ENCODE results near the gene BARHL2. TPM values are rescaled to one million over a fixed set of nuclear protein-coding genes. Genes with fewer than 3 reads are reported as not detected.

BARHL2 gene
- total RNA-seq, 1 experiment from 2014 or later = not detected

GRCh38 chr1:90694846-90695245 is 22.3 kb downstream of the BARHL2 start:
- H3K27me3 Mint-ChIP-seq (ENCODE audit: unreplicated experiment) = peaks cover 17% of the 10 kb centered on the region
- H3K9me3 Mint-ChIP-seq (ENCODE audit: low read depth, unreplicated experiment) = no peaks in the 10 kb centered on the region
- no peaks in the 10 kb centered on the region for H3K36me3 Mint-ChIP-seq (ENCODE audit: insufficient read depth, unreplicated experiment)
- no peak for DNase-seq
- intact Hi-C loops (cut with micrococcal nuclease; ENCODE audit: unreplicated experiment) = no loop called here
- no peaks in the 10 kb centered on the region for H3K4me1 Mint-ChIP-seq (ENCODE audit: low read depth, unreplicated experiment)
- no peak overlapping the region for H3K27ac Mint-ChIP-seq (ENCODE audit: unreplicated experiment)
- H3K4me3 Mint-ChIP-seq (ENCODE audit: low read depth, unreplicated experiment) = no peak overlapping the region
- BruUV-seq (replicated peaks) = no TSS peak
- CTCF ChIA-PET = interaction anchor here (0.7 to 1.5 kb wide), 2 partner anchors 27 to 80 kb away, joined by 3 to 4 read pairs; no protein-coding TSS in a partner anchor
- no peak for TF ChIP-seq CTCF (IDR thresholded peaks at IDR 0.05; ENCODE audit: unreplicated experiment)

- CTCF ChIA-PET = no interaction called here
- no TSS peak for BruUV-seq (replicated peaks)
These were observed 29.4 kb downstream of the BARHL2 start for GRCh38 chr1:90687747-90688146.

GRCh38 chr1:90675161-90675847 is 41.8 kb downstream of the BARHL2 start:
- Mint-ChIP-seq H3K4me3 (ENCODE audit: low read depth, unreplicated experiment) (no peak overlapping the region), H3K36me3 (ENCODE audit: insufficient read depth, unreplicated experiment) (no peaks in the 10 kb centered on the region), H3K27ac (ENCODE audit: unreplicated experiment) (no peak overlapping the region), H3K27me3 (ENCODE audit: unreplicated experiment) (no peaks in the 10 kb centered on the region), H3K4me1 (ENCODE audit: low read depth, unreplicated experiment) (no peaks in the 10 kb centered on the region), H3K9me3 (ENCODE audit: low read depth, unreplicated experiment) (peaks cover 13% of the 10 kb centered on the region)
- no peak for TF ChIP-seq CTCF (IDR thresholded peaks at IDR 0.05; ENCODE audit: unreplicated experiment)
- DNase-seq = no peak
- BruUV-seq (replicated peaks) = no TSS peak
- intact Hi-C loops (cut with micrococcal nuclease; ENCODE audit: unreplicated experiment) = no loop called here
- CTCF ChIA-PET = no interaction called here

More at GRCh38 chr1:90687747-90688146, 29.4 kb downstream of the BARHL2 start:
- no peak for TF ChIP-seq CTCF (IDR thresholded peaks at IDR 0.05; ENCODE audit: unreplicated experiment)
- Mint-ChIP-seq H3K36me3 (ENCODE audit: insufficient read depth, unreplicated experiment) (no peaks in the 10 kb centered on the region), H3K9me3 (ENCODE audit: low read depth, unreplicated experiment) (peaks cover 2% of the 10 kb centered on the region), H3K4me1 (ENCODE audit: low read depth, unreplicated experiment) (no peaks in the 10 kb centered on the region), H3K27ac (ENCODE audit: unreplicated experiment) (no peak overlapping the region), H3K4me3 (ENCODE audit: low read depth, unreplicated experiment) (no peak overlapping the region), H3K27me3 (ENCODE audit: unreplicated experiment) (peaks cover 28% of the 10 kb centered on the region)
- intact Hi-C loops (cut with micrococcal nuclease; ENCODE audit: unreplicated experiment) = no loop called here
- DNase-seq = no peak

GRCh38 chr1:90671741-90672140 is 45.4 kb downstream of the BARHL2 start:
- H3K4me1 Mint-ChIP-seq (ENCODE audit: low read depth, unreplicated experiment) = no peaks in the 10 kb centered on the region
- H3K27me3 Mint-ChIP-seq (ENCODE audit: unreplicated experiment) = peaks cover 2% of the 10 kb centered on the region
- no peaks in the 10 kb centered on the region for H3K36me3 Mint-ChIP-seq (ENCODE audit: insufficient read depth, unreplicated experiment)
- TF ChIP-seq CTCF (IDR thresholded peaks at IDR 0.05; ENCODE audit: unreplicated experiment) = no peak
- CTCF ChIA-PET = interaction anchor here (0.6 kb wide), 1 partner anchor 307 kb away, joined by 3 read pairs; no protein-coding TSS in a partner anchor
- BruUV-seq (replicated peaks) = no TSS peak
- DNase-seq = no peak
- intact Hi-C loops (cut with micrococcal nuclease; ENCODE audit: unreplicated experiment) = no loop called here
- no peak overlapping the region for H3K4me3 Mint-ChIP-seq (ENCODE audit: low read depth, unreplicated experiment)
- H3K9me3 Mint-ChIP-seq (ENCODE audit: low read depth, unreplicated experiment) = peaks cover 10% of the 10 kb centered on the region
- no peak overlapping the region for H3K27ac Mint-ChIP-seq (ENCODE audit: unreplicated experiment)

All from Calu3 (cell line).